GM18502 (cell line): ENCODE data around the gene ARID1B.
A peak's percentile ranks its signal among the peaks of the same experiment; 100 is the strongest.

Experiments used
- ATAC-seq: cut with Tn5 transposase; IDR thresholded peaks from one replicate; pipeline ENCODE4 v1.9.1; 2021; ENCODE audit warnings: mild to moderate bottlenecking; ENCODE audit not compliant: unreplicated experiment, poor library complexity

The ARID1B gene

GRCh38 chr6:157209865-157210530 is 432.8 kb downstream of the ARID1B start:
- no peak for ATAC-seq

- ATAC-seq: no peak
Observed at GRCh38 chr6:157210954-157211353, 433.8 kb downstream of the ARID1B start.

GRCh38 chr6:157211603-157212455 is 434.7 kb downstream of the ARID1B start:
- no peak for ATAC-seq

GRCh38 chr6:157213426-157213825 is 436.2 kb downstream of the ARID1B start:
- no peak for ATAC-seq

GRCh38 chr6:157213907-157214565 is 436.9 kb downstream of the ARID1B start:
- no peak for ATAC-seq

GRCh38 chr6:157215717-157216116 is 438.5 kb downstream of the ARID1B start:
- ATAC-seq: no peak

GRCh38 chr6:157216570-157216969 is 439.4 kb downstream of the ARID1B start:
- ATAC-seq: no peak

GRCh38 chr6:157217198-157217893 is 440.2 kb downstream of the ARID1B start:
- no peak for ATAC-seq

- no peak for ATAC-seq
Observed at GRCh38 chr6:157217894-157218370, 440.8 kb downstream of the ARID1B start.

GRCh38 chr6:157218371-157219198 is 441.4 kb downstream of the ARID1B start:
- ATAC-seq: no peak

- ATAC-seq: no peak
Observed at GRCh38 chr6:157219201-157220200, 442.3 kb downstream of the ARID1B start.

GRCh38 chr6:157220485-157220884 is 443.3 kb downstream of the ARID1B start:
- no peak for ATAC-seq

- ATAC-seq: peak; percentile 63
Observed at GRCh38 chr6:157221049-157221816, 444.1 kb downstream of the ARID1B start.

- no peak for ATAC-seq
Observed at GRCh38 chr6:157221817-157222175, 444.6 kb downstream of the ARID1B start.

GRCh38 chr6:157222201-157222981 is 445.2 kb downstream of the ARID1B start:
- no peak for ATAC-seq

GRCh38 chr6:157223021-157223430 is 445.8 kb downstream of the ARID1B start:
- no peak for ATAC-seq

GRCh38 chr6:157223511-157223910 is 446.3 kb downstream of the ARID1B start:
- no peak for ATAC-seq
